Parathyroid adenoma (tissue), 2 donors: ENCODE data around the gene ODAD3.

Experiments used
- H2AFZ ChIP-seq: fragments of 300-600 bp; sonication (generic); one replicate; pipeline ENCODE4 v1.7.0; 2017; ENCODE audit warnings: antibody characterized with exemption, mild to moderate bottlenecking
- H3K27ac ChIP-seq: fragments of 300-600 bp; sonication (generic); one replicate; pipeline ENCODE4 v1.7.0; 2017
- H3K27me3 ChIP-seq: fragments of 300-600 bp; sonication (generic); one replicate; pipeline ENCODE4 v1.7.0; 2017; ENCODE audit warnings: low read length; ENCODE audit not compliant: control insufficient read depth, insufficient read depth
- H3K36me3 ChIP-seq: fragments of 300-600 bp; sonication (generic); one replicate; pipeline ENCODE4 v1.7.0; 2017; ENCODE audit warnings: low read length; ENCODE audit not compliant: control insufficient read depth, insufficient read depth
- H3K4me1 ChIP-seq: fragments of 300-600 bp; sonication (generic); one replicate; pipeline ENCODE4 v1.7.0; 2017; ENCODE audit warnings: control low read depth
- H3K4me2 ChIP-seq: fragments of 300-600 bp; sonication (generic); one replicate; pipeline ENCODE4 v1.7.0; 2017; ENCODE audit warnings: low read length
- H3K4me3 ChIP-seq: fragments of 300-600 bp; sonication (generic); one replicate; pipeline ENCODE4 v1.7.0; 2017; ENCODE audit warnings: low read depth, low read length
- H3K79me2 ChIP-seq: fragments of 300-600 bp; sonication (generic); one replicate; pipeline ENCODE4 v1.7.0; 2017; ENCODE audit warnings: control low read depth
- H3K9ac ChIP-seq: fragments of 300-600 bp; sonication (generic); one replicate; pipeline ENCODE4 v1.7.0; 2017; ENCODE audit warnings: mild to moderate bottlenecking
- H3K9me3 ChIP-seq: fragments of 300-600 bp; sonication (generic); one replicate; pipeline ENCODE4 v1.7.0; 2017; ENCODE audit warnings: low read length; ENCODE audit not compliant: control insufficient read depth
- CTCF ChIP-seq: fragments of 300-600 bp; sonication (generic); IDR thresholded peaks from one replicate; pipeline ENCODE4 v1.7.0; 2017; ENCODE audit warnings: antibody characterized with exemption, mild to moderate bottlenecking
- donor health status: primary hyperparathyroidism.

Gene ODAD3

GRCh38 chr19:11453468-11454341 is 18.8 kb upstream of the ODAD3 start:
- no peak for TF ChIP-seq CTCF
- Histone ChIP-seq H3K4me3 (no peak overlapping the region), H3K79me2 (no peaks in the 10 kb centered on the region), H3K27me3 (no peaks in the 10 kb centered on the region), H2AFZ (no peak overlapping the region), H3K9me3 (no peaks in the 10 kb centered on the region), H3K9ac (no peak overlapping the region), H3K36me3 (no peaks in the 10 kb centered on the region), H3K4me1 (no peaks in the 10 kb centered on the region), H3K27ac (no peak overlapping the region), H3K4me2 (no peak overlapping the region)

- no peak overlapping the region for H3K4me2 ChIP-seq
- no peak overlapping the region for H2AFZ ChIP-seq
- no peak overlapping the region for H3K4me3 ChIP-seq
- no peaks in the 10 kb centered on the region for H3K27me3 ChIP-seq
- TF ChIP-seq CTCF, result no peak
- no peaks in the 10 kb centered on the region for H3K79me2 ChIP-seq
- H3K4me1 ChIP-seq, result no peaks in the 10 kb centered on the region
- H3K27ac ChIP-seq, result no peak overlapping the region
- no peaks in the 10 kb centered on the region for H3K36me3 ChIP-seq
- H3K9me3 ChIP-seq, result no peaks in the 10 kb centered on the region
- no peak overlapping the region for H3K9ac ChIP-seq
Observed at GRCh38 chr19:11452620-11453310, 17.8 kb upstream of the ODAD3 start.

- no peak overlapping the region for H3K4me2 ChIP-seq
- H3K4me3 ChIP-seq, result no peak overlapping the region
- no peak overlapping the region for H3K27ac ChIP-seq
- no peaks in the 10 kb centered on the region for H3K36me3 ChIP-seq
- no peaks in the 10 kb centered on the region for H3K79me2 ChIP-seq
- H3K9ac ChIP-seq, result no peak overlapping the region
- TF ChIP-seq CTCF, result no peak
- H3K9me3 ChIP-seq, result no peaks in the 10 kb centered on the region
- H3K27me3 ChIP-seq, result no peaks in the 10 kb centered on the region
- no peaks in the 10 kb centered on the region for H3K4me1 ChIP-seq
- no peak overlapping the region for H2AFZ ChIP-seq
Observed at GRCh38 chr19:11451871-11452619, 17.1 kb upstream of the ODAD3 start.

GRCh38 chr19:11451327-11451870 is 16.5 kb upstream of the ODAD3 start:
- Histone ChIP-seq H3K9ac (no peak overlapping the region), H3K27ac (no peak overlapping the region), H3K4me2 (no peak overlapping the region), H2AFZ (no peak overlapping the region), H3K9me3 (no peaks in the 10 kb centered on the region), H3K4me1 (no peaks in the 10 kb centered on the region), H3K4me3 (no peak overlapping the region), H3K36me3 (no peaks in the 10 kb centered on the region), H3K79me2 (no peaks in the 10 kb centered on the region), H3K27me3 (no peaks in the 10 kb centered on the region)
- TF ChIP-seq CTCF, result no peak
